Naive B cell (primary cell): ENCODE data around the gene EPHA4. TPM values are rescaled to one million over a fixed set of nuclear protein-coding genes. Genes with fewer than 3 reads are reported as not detected.

Experiments used
- ATAC-seq, 2 donors: fragments of 150-1000 bp; cut with Tn5 transposase; 2 replicates each; pipeline ENCODE4 v1.10.0; 2021; ENCODE audit warnings: low read depth in 2 of 2, mild to moderate bottlenecking in 2 of 2, moderate library complexity in 2 of 2
- DNase-seq: peaks from one replicate; pipeline ENCODE4 v3.0.0; 2022
- H3K27ac Mint-ChIP-seq, 6 donors: one replicate each; pipeline ENCODE4 v1.8.0; 2020 to 2022; ENCODE audit warnings: mild to moderate bottlenecking in 6 of 6, mixed read lengths in 6 of 6, moderate library complexity in 5 of 6, inconsistent platforms in 2 of 6
- H3K27me3 Mint-ChIP-seq, 3 donors: one replicate each; pipeline ENCODE4 v1.8.0; 2021 to 2022; ENCODE audit warnings: mixed read lengths in 3 of 3, mild to moderate bottlenecking in 1 of 3
- H3K36me3 Mint-ChIP-seq, 2 donors: one replicate each; pipeline ENCODE4 v1.8.0; 2020 to 2022; ENCODE audit warnings: mixed read lengths in 2 of 2, inconsistent platforms in 1 of 2, mild to moderate bottlenecking in 1 of 2
- H3K4me1 Mint-ChIP-seq, 3 donors: one replicate each; pipeline ENCODE4 v1.8.0; 2020 to 2022; ENCODE audit warnings: mixed read lengths in 3 of 3, inconsistent platforms in 1 of 3, mild to moderate bottlenecking in 1 of 3, moderate library complexity in 1 of 3
- H3K4me3 Mint-ChIP-seq, 8 donors: one replicate each; pipeline ENCODE4 v1.8.0; 2020 to 2022; ENCODE audit warnings: mild to moderate bottlenecking in 8 of 8, mixed read lengths in 8 of 8, moderate library complexity in 8 of 8, inconsistent platforms in 2 of 8
- H3K9me3 Mint-ChIP-seq, 7 donors: one replicate each; pipeline ENCODE4 v1.8.0; 2020 to 2022; ENCODE audit warnings: mixed read lengths in 7 of 7, mild to moderate bottlenecking in 5 of 7, inconsistent platforms in 2 of 7, moderate library complexity in 1 of 7
- polyA plus RNA-seq, 6 donors: library from polyadenylated mRNA; unstranded; fragments of 300-500 nt; fragmentation: Illumina TruSeq; gene quantifications; one replicate each; pipeline ENCODE4 v1.2.3, GENCODE V29; 2021; ENCODE audit warnings: low read depth in 6 of 6

EPHA4 gene
- polyA plus RNA-seq, 6 donors from 2014 or later, result 0.84 to 14.3 (median 5.4) TPM

- H3K4me3 Mint-ChIP-seq, result no peak overlapping the region
- ATAC-seq, result no peak
These were observed 86.6 kb downstream of the EPHA4 start for GRCh38 chr2:221485503-221485870.

GRCh38 chr2:221484761-221485502 is 87.2 kb downstream of the EPHA4 start:
- Mint-ChIP-seq H3K27me3 (no peaks in the 10 kb centered on the region), H3K4me1 (peaks cover 7 to 9% (median 8%) of the 10 kb centered on the region in 3 donors), H3K9me3 (no peaks in the 10 kb centered on the region), H3K27ac (no peak overlapping the region), H3K4me3 (no peak overlapping the region), H3K36me3 (no peaks in the 10 kb centered on the region)
- ATAC-seq (no peak), DNase-seq (no peak)

More at GRCh38 chr2:221485503-221485870, 86.6 kb downstream of the EPHA4 start:
- Mint-ChIP-seq H3K27ac (no peak overlapping the region), H3K4me1 (peaks cover 7 to 9% (median 8%) of the 10 kb centered on the region in 3 donors), H3K9me3 (no peaks in the 10 kb centered on the region), H3K27me3 (no peaks in the 10 kb centered on the region), H3K36me3 (no peaks in the 10 kb centered on the region)
- no peak for DNase-seq

GRCh38 chr2:221482666-221483455 is 89.2 kb downstream of the EPHA4 start:
- Mint-ChIP-seq H3K27me3 (no peaks in the 10 kb centered on the region), H3K36me3 (no peaks in the 10 kb centered on the region), H3K4me3 (no peak overlapping the region), H3K27ac (no peak overlapping the region), H3K9me3 (no peaks in the 10 kb centered on the region), H3K4me1 (peaks cover 7 to 9% (median 8%) of the 10 kb centered on the region in 3 donors)
- DNase-seq, result no peak
- no peak for ATAC-seq

- Mint-ChIP-seq H3K9me3 (no peaks in the 10 kb centered on the region), H3K4me3 (no peak overlapping the region), H3K27ac (no peak overlapping the region), H3K4me1 (peaks cover under 1 to 2% (median under 1%) of the 10 kb centered on the region in 3 donors), H3K36me3 (no peaks in the 10 kb centered on the region), H3K27me3 (no peaks in the 10 kb centered on the region)
- no peak for ATAC-seq
- DNase-seq, result no peak
These were observed 91.3 kb downstream of the EPHA4 start for GRCh38 chr2:221480821-221481220.

- Mint-ChIP-seq H3K4me1 (no peaks in the 10 kb centered on the region), H3K9me3 (no peaks in the 10 kb centered on the region), H3K4me3 (no peak overlapping the region), H3K27ac (no peak overlapping the region), H3K36me3 (no peaks in the 10 kb centered on the region), H3K27me3 (no peaks in the 10 kb centered on the region)
- no peak for ATAC-seq
- no peak for DNase-seq
These were observed 91.9 kb downstream of the EPHA4 start for GRCh38 chr2:221480163-221480562.

- Mint-ChIP-seq H3K27ac (peak overlapping the region in 2 of 6 donors; percentile 23 to 66), H3K4me3 (no peak overlapping the region), H3K4me1 (no peaks in the 10 kb centered on the region), H3K36me3 (no peaks in the 10 kb centered on the region), H3K9me3 (no peaks in the 10 kb centered on the region), H3K27me3 (no peaks in the 10 kb centered on the region)
- DNase-seq (no peak), ATAC-seq (no peak)
These were observed 93.6 kb downstream of the EPHA4 start for GRCh38 chr2:221478485-221478863.

- DNase-seq (no peak), ATAC-seq (no peak)
- no peaks in the 10 kb centered on the region for H3K27me3 Mint-ChIP-seq
- no peaks in the 10 kb centered on the region for H3K4me1 Mint-ChIP-seq
- H3K4me3 Mint-ChIP-seq, result no peak overlapping the region
- no peaks in the 10 kb centered on the region for H3K36me3 Mint-ChIP-seq
- H3K9me3 Mint-ChIP-seq, result no peaks in the 10 kb centered on the region
- peak overlapping the region in 2 of 6 donors; percentile 41 to 69 for H3K27ac Mint-ChIP-seq
These were observed 94.2 kb downstream of the EPHA4 start for GRCh38 chr2:221477714-221478484.

- no peak overlapping the region for H3K27ac Mint-ChIP-seq
- no peaks in the 10 kb centered on the region for H3K36me3 Mint-ChIP-seq
- no peak for ATAC-seq
- H3K27me3 Mint-ChIP-seq, result no peaks in the 10 kb centered on the region
- no peaks in the 10 kb centered on the region for H3K4me1 Mint-ChIP-seq
- H3K9me3 Mint-ChIP-seq, result no peaks in the 10 kb centered on the region
- H3K4me3 Mint-ChIP-seq, result no peak overlapping the region
- DNase-seq, result no peak
These were observed 95.9 kb downstream of the EPHA4 start for GRCh38 chr2:221476195-221476594.

GRCh38 chr2:221473451-221473850 is 98.7 kb downstream of the EPHA4 start:
- Mint-ChIP-seq H3K27ac (peak overlapping the region in 2 of 6 donors; percentile 23 to 33), H3K4me1 (no peaks in the 10 kb centered on the region), H3K4me3 (no peak overlapping the region), H3K9me3 (no peaks in the 10 kb centered on the region), H3K36me3 (no peaks in the 10 kb centered on the region), H3K27me3 (no peaks in the 10 kb centered on the region)
- ATAC-seq (no peak), DNase-seq (no peak)

GRCh38 chr2:221468317-221468716 is 103.8 kb downstream of the EPHA4 start:
- peaks cover 0 to 3% (median 0%) of the 10 kb centered on the region in 3 donors for H3K27me3 Mint-ChIP-seq
- H3K4me1 Mint-ChIP-seq, result peaks cover 27 to 41% (median 39%) of the 10 kb centered on the region in 3 donors
- peaks cover 0 to 3% (median 0%) of the 10 kb centered on the region in 7 donors for H3K9me3 Mint-ChIP-seq
- no peaks in the 10 kb centered on the region for H3K36me3 Mint-ChIP-seq
- H3K4me3 Mint-ChIP-seq, result no peak overlapping the region
- H3K27ac Mint-ChIP-seq, result no peak overlapping the region
- ATAC-seq (no peak), DNase-seq (no peak)

- Mint-ChIP-seq H3K27ac (peak overlapping the region in 1 of 6 donors; percentile 45), H3K4me3 (no peak overlapping the region), H3K9me3 (peaks cover 0 to 3% (median 0%) of the 10 kb centered on the region in 7 donors), H3K27me3 (peaks cover 0 to 3% (median 0%) of the 10 kb centered on the region in 3 donors), H3K36me3 (no peaks in the 10 kb centered on the region), H3K4me1 (peaks cover 34 to 48% (median 46%) of the 10 kb centered on the region in 3 donors)
- no peak for DNase-seq
- ATAC-seq, result no peak
These were observed 104.5 kb downstream of the EPHA4 start for GRCh38 chr2:221467610-221468009.

GRCh38 chr2:221466744-221467143 is 105.4 kb downstream of the EPHA4 start:
- H3K27me3 Mint-ChIP-seq, result peaks cover 0 to 6% (median 0%) of the 10 kb centered on the region in 3 donors
- DNase-seq (no peak), ATAC-seq (no peak)
- no peak overlapping the region for H3K27ac Mint-ChIP-seq
- H3K36me3 Mint-ChIP-seq, result no peaks in the 10 kb centered on the region
- peak overlapping the region in 3 of 8 donors; percentile 23 to 85 (median 70) for H3K4me3 Mint-ChIP-seq
- peaks cover 34 to 51% (median 46%) of the 10 kb centered on the region in 3 donors for H3K4me1 Mint-ChIP-seq
- H3K9me3 Mint-ChIP-seq, result peaks cover 0 to 3% (median 0%) of the 10 kb centered on the region in 7 donors

GRCh38 chr2:221465776-221466175 is 106.3 kb downstream of the EPHA4 start:
- peak; percentile 38 for DNase-seq
- peaks cover 0 to 7% (median 0%) of the 10 kb centered on the region in 3 donors for H3K27me3 Mint-ChIP-seq
- peak; percentile 83 to 84 for ATAC-seq
- no peaks in the 10 kb centered on the region for H3K36me3 Mint-ChIP-seq
- H3K27ac Mint-ChIP-seq, result peak overlapping the region in 5 of 6 donors; percentile 12 to 86 (median 39)
- H3K4me3 Mint-ChIP-seq, result peak overlapping the region in 7 of 8 donors; percentile 70 to 89 (median 84)
- H3K4me1 Mint-ChIP-seq, result peaks cover 34 to 56% (median 46%) of the 10 kb centered on the region in 3 donors
- H3K9me3 Mint-ChIP-seq, result peaks cover 0 to 3% (median 0%) of the 10 kb centered on the region in 7 donors
